ENCODE data around the gene VSX1. TPM values are rescaled to one million over a fixed set of nuclear protein-coding genes. Genes with fewer than 3 reads are reported as not detected.

Gene VSX1
- total RNA-seq, 2 experiments from 2014 or later: not detected

DNA sequence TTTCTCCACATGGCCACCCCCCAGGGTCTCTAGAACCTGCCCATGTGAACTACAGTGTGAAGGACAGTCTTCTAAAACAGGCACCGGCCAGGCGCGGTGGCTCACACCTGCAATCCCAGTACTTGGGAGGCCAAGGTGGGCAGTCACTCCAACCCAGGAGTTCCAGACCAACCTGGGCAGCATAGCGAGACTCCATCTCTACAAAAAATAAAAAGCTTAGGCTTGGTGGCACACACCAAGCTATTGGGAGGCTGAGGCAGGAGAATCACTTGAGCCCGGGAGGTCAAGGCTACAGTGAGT is 37.7 kb downstream of the VSX1 start:
- H3K36me3 Mint-ChIP-seq (ENCODE audit: low read depth): peaks cover 2% of the 10 kb centered on the region
- ATAC-seq: no peak
- H3K4me1 Mint-ChIP-seq: peaks cover 25% of the 10 kb centered on the region
- POLR2A ChIA-PET: interaction anchor here (0.5 kb wide), 1 partner anchor 40 kb away, joined by 3 read pairs; no protein-coding TSS in a partner anchor
- no peak overlapping the region for H3K4me3 Mint-ChIP-seq
- CTCF ChIA-PET: no interaction called here
- H3K27me3 Mint-ChIP-seq: no peaks in the 10 kb centered on the region
- intact Hi-C loops (cut with DNase I, micrococcal nuclease): no loop called here
- no peak for DNase-seq
- peak overlapping the region; percentile 19 for H3K27ac Mint-ChIP-seq
- H3K9me3 Mint-ChIP-seq (ENCODE audit: low read depth): no peaks in the 10 kb centered on the region

DNA sequence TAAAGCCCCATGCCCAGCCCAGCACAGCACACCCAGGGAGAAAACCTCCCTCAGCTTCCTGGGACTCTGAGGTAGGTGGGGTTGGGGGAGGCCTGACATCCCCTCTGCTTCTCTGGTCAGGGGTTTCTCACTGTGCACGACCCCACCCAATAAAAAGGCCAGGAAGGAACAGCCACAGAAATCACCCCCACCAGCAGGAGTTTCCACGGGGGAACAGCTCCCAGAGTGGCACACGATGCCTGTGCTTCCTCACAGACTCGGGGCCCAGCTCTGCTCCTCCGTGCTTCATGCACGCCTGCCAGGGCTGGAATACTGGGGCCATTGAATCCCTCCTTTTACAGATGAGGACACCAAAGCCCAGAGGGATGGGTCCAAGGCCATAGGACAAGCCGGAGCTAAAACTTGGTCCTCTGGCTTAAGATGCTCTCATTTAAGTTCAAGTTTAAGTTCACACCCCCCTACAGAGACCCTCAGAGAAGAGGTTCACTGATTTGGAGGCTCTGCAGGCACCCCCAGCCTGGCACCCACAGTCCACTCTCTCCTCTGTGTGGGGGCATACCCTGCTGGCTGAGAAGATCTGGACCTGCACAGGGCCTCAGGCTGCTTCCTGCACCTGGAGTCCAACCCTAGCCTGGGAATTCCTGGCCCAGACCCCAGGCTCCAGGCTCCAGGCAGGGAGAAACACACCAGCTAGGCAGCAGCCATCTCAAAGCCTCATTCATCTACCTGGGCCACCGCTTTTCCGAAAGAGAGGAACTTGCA is 38.3 kb downstream of the VSX1 start:
- Mint-ChIP-seq H3K4me3 (no peak overlapping the region), H3K4me1 (peaks cover 25% of the 10 kb centered on the region), H3K27me3 (no peaks in the 10 kb centered on the region), H3K27ac (peak overlapping the region; percentile 90), H3K36me3 (ENCODE audit: low read depth) (peaks cover 2% of the 10 kb centered on the region), H3K9me3 (ENCODE audit: low read depth) (no peaks in the 10 kb centered on the region)
- ChIA-PET POLR2A (interaction anchor here (0.7 kb wide), 1 partner anchor 13 kb away, joined by 4 read pairs; no protein-coding TSS in a partner anchor), CTCF (interaction anchor here (0.6 kb wide), 1 partner anchor 21 kb away, joined by 3 read pairs; no protein-coding TSS in a partner anchor)
- DNase-seq: no peak
- intact Hi-C loops (cut with DNase I, micrococcal nuclease): no loop called here
- no peak for ATAC-seq

DNA sequence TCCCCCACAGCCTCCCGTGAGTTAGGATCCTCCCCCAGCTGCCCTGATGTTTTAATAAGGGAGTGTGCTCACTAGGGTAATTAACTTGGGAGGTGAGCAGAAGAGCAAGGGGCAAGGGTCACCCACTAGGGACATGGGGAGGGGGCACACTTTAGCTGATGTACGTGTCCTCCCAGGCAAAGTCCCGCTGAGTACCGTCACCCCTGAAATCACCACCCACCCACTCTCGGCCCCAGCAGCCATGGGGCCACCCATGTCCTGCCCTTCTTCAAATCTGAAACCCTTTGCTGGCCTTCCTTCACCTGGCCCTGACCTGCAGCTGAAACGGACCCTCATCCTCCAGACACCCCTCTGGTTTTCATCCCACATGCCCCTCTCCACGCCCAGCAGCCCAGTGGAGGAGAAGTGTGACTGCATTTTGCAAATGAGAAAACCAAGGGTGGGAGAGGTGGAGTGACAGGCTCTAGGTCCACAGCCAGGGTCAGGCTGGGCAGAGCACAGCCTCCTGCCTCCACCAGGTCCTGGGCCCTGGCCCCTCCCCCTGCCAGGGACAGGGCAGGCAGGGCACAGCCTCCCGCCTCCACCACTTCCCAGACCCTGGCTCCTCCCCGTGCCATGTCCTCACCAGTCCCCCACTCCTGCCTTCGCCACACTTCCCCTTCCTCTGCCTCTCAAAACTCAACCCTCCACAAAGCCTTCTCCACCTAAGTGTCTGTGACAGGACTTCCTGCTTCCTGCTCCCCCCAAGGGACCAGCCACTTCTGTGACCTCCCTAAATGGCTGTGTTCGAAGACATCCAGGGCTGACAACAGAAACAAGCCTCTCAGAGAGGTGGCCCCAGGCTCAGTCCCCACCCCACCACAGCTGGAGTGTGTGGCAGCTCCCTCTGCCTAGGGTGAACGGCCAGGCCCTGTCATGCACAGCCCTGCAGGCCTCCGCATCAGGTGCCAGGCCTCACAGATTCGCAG is 39.1 kb downstream of the VSX1 start:
- DNase-seq: peak; percentile 68
- H3K9me3 Mint-ChIP-seq (ENCODE audit: low read depth): no peaks in the 10 kb centered on the region

DNA sequence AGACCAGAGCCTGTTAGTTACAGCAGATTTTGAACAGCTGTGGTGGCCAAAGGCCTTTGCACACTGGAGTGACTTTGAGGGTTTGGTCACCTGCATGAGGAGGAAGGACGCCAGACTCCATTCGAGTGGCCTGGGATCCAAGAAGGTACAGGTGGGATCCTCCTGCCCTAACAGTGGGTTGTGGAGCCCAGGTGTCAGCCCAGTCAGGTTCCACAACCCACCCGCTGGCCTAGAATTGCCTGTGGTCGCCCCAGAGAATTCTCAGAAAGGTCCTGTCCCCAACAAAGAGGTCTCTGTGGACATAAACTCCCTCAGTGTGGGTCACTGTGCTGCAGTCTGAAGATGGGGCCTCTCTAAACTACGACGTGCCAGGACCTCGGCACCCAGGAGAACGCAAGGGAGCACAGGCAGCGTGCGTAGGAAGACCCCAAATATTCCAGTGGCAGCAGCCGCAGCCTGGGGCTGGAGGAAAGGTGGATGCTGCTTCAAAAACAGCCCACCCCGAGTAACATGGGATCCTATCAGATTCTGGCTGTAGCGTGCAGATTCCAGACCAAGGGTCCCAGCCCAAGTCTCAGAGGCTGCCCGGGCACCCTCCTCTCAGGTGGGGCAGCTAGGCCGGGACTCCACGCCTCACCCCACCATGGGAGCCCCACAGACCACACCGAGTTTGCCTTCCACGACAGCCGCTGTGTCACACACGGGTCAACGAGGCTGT is 40.0 kb downstream of the VSX1 start:
- POLR2A ChIA-PET: interaction anchor here (1.1 kb wide), 1 partner anchor 16 kb away, joined by 5 read pairs; the partner anchor contains the start of gene ACSS1
- CTCF ChIA-PET: no interaction called here
- Mint-ChIP-seq H3K4me1 (peaks cover 38% of the 10 kb centered on the region), H3K27ac (peak overlapping the region; percentile 90), H3K4me3 (no peak overlapping the region), H3K27me3 (no peaks in the 10 kb centered on the region), H3K9me3 (ENCODE audit: low read depth) (no peaks in the 10 kb centered on the region), H3K36me3 (ENCODE audit: low read depth) (no peaks in the 10 kb centered on the region)
- ATAC-seq (no peak), DNase-seq (no peak)
- intact Hi-C loops (cut with DNase I, micrococcal nuclease): no loop called here

More for the DNA sequence above, 39.1 kb downstream of the VSX1 start:
- Mint-ChIP-seq H3K27ac (peak overlapping the region; percentile 90), H3K4me3 (no peak overlapping the region), H3K27me3 (no peaks in the 10 kb centered on the region), H3K36me3 (ENCODE audit: low read depth) (peaks cover 2% of the 10 kb centered on the region), H3K4me1 (peaks cover 29% of the 10 kb centered on the region)
- peak; percentile 85 for ATAC-seq
- intact Hi-C loops (cut with DNase I, micrococcal nuclease): no loop called here
- CTCF ChIA-PET: no interaction called here
- POLR2A ChIA-PET: interaction anchor here (0.7 kb wide), 1 partner anchor 14 kb away, joined by 4 read pairs; no protein-coding TSS in a partner anchor

DNA sequence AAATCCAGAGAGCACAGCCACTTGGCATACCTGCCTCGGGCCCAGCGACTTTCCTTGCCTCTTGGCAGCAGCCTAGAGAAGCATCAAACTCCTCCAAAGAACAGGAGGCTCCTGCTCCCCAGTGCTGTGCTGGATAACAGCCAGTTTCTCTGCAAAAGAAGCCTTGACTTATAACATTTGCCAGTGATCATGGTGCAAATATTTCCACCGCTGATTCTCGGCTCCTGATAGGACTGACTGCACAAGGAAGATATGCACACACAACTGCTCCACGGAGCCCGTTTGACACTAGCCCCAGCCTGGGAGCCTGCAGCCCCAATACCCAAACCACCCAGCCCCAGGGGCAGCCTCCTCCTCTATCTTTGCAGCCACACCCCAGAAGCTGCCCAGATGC is 41.5 kb downstream of the VSX1 start:
- POLR2A ChIA-PET: no interaction called here
- ATAC-seq: no peak

DNA sequence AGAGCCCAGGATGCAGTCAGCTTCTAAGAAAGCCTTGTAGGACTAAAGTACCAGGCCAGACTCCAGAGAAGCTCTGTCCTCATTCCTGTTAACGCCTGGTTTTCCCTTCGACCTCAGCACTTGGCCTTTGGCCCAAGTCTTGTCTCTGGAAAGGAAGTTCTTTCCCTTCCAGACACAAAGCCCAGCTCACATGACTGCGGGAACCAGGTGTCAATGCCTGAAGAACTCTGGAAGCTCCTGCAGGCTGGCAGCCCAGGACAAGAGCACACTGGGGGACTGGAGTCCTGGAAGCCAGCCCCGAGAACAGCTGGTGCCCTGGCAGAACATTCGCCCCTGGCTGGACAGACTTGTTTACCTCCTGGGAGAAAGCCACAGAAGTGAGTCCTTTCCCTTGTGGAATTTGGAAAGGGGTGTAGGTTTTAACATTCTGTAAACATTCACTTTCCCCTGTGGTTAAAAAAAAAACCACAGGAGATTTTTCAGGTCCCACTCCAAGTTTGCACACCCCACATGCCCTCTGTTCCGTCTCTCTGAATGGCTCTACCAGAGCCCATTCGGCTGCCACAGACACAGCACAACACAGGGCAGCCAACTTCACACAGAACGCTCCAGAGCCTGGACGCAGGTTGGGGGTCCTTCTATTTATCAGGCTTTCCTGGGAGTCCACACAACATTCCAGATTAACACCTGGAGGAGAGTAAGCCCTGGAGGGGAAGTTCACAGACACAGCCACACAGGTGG is 42.1 kb downstream of the VSX1 start:
- no peak for DNase-seq
- H3K36me3 Mint-ChIP-seq (ENCODE audit: low read depth): no peaks in the 10 kb centered on the region
- CTCF ChIA-PET: interaction anchor here (0.5 to 2.4 kb wide), 2 partner anchors 23 to 149 kb away, joined by 3 to 7 read pairs; no protein-coding TSS in a partner anchor
- intact Hi-C loops (cut with DNase I, micrococcal nuclease): no loop called here
- no peak overlapping the region for H3K4me3 Mint-ChIP-seq
- POLR2A ChIA-PET: no interaction called here
- no peaks in the 10 kb centered on the region for H3K9me3 Mint-ChIP-seq (ENCODE audit: low read depth)
- H3K27me3 Mint-ChIP-seq: no peaks in the 10 kb centered on the region
- H3K4me1 Mint-ChIP-seq: peaks cover 56% of the 10 kb centered on the region
- no peak for ATAC-seq
- H3K27ac Mint-ChIP-seq: no peak overlapping the region

More for the DNA sequence above, 41.5 kb downstream of the VSX1 start:
- no peak overlapping the region for H3K4me3 Mint-ChIP-seq
- CTCF ChIA-PET: no interaction called here
- H3K27ac Mint-ChIP-seq: no peak overlapping the region
- intact Hi-C loops (cut with DNase I, micrococcal nuclease): no loop called here
- DNase-seq: no peak
- H3K9me3 Mint-ChIP-seq (ENCODE audit: low read depth): no peaks in the 10 kb centered on the region
- H3K4me1 Mint-ChIP-seq: peaks cover 53% of the 10 kb centered on the region
- no peaks in the 10 kb centered on the region for H3K27me3 Mint-ChIP-seq
- H3K36me3 Mint-ChIP-seq (ENCODE audit: low read depth): no peaks in the 10 kb centered on the region

DNA sequence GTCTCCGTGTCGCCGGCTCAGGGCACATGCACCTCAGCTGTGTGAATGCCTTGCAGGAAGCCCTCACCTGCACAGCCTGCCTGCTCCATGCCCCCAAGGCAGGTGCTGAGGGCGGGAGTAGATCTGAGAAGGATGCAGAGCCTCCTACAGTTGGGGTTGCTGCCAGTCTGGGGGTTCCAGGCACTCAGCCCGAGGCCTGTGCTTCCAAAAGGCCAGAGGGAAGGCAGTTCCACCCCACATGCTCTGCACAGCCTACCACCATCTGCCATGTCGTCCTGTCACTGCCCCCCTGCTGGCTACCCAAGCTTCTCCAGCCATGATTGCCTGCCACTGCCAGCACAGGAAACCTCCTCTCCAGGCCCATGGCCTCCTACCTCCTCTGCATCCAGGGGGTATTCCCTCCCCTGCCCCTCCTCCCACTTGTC is 43.3 kb downstream of the VSX1 start:
- no peak for DNase-seq
- intact Hi-C loops (cut with DNase I, micrococcal nuclease): no loop called here
- no peak overlapping the region for H3K27ac Mint-ChIP-seq
- H3K9me3 Mint-ChIP-seq (ENCODE audit: low read depth): no peaks in the 10 kb centered on the region
- no peak for ATAC-seq
- peaks cover 56% of the 10 kb centered on the region for H3K4me1 Mint-ChIP-seq
- ChIA-PET CTCF (interaction anchor here (0.6 to 2.4 kb wide), 2 partner anchors 24 to 45 kb away, joined by 3 to 7 read pairs; no protein-coding TSS in a partner anchor), POLR2A (no interaction called here)
- H3K4me3 Mint-ChIP-seq: no peak overlapping the region
- H3K36me3 Mint-ChIP-seq (ENCODE audit: low read depth): no peaks in the 10 kb centered on the region
- H3K27me3 Mint-ChIP-seq: no peaks in the 10 kb centered on the region

DNA sequence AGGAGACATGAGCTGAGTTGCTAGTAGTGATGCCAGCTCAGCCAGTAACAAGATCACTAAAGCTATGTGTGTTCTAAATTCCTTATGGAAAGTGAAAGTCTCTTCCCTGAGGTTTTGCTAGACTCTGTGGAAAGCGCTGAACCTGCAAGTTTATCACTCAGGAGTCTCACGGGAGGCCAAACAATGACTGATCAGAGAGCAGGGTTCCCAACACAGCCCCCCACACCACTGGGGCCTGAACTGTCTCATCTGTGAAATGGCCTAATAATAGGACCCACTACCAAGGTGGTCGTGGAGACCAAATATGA is 43.9 kb downstream of the VSX1 start:
- POLR2A ChIA-PET: no interaction called here
- no peaks in the 10 kb centered on the region for H3K27me3 Mint-ChIP-seq
- H3K4me3 Mint-ChIP-seq: no peak overlapping the region
- H3K4me1 Mint-ChIP-seq: peaks cover 52% of the 10 kb centered on the region
- peak overlapping the region; percentile 51 for H3K27ac Mint-ChIP-seq
- DNase-seq: no peak
- H3K9me3 Mint-ChIP-seq (ENCODE audit: low read depth): no peaks in the 10 kb centered on the region
- ATAC-seq: no peak
- intact Hi-C loops (cut with DNase I, micrococcal nuclease): no loop called here
- H3K36me3 Mint-ChIP-seq (ENCODE audit: low read depth): no peaks in the 10 kb centered on the region
- CTCF ChIA-PET: interaction anchor here (0.6 to 2.4 kb wide), 2 partner anchors 25 to 46 kb away, joined by 3 to 7 read pairs; no protein-coding TSS in a partner anchor

DNA sequence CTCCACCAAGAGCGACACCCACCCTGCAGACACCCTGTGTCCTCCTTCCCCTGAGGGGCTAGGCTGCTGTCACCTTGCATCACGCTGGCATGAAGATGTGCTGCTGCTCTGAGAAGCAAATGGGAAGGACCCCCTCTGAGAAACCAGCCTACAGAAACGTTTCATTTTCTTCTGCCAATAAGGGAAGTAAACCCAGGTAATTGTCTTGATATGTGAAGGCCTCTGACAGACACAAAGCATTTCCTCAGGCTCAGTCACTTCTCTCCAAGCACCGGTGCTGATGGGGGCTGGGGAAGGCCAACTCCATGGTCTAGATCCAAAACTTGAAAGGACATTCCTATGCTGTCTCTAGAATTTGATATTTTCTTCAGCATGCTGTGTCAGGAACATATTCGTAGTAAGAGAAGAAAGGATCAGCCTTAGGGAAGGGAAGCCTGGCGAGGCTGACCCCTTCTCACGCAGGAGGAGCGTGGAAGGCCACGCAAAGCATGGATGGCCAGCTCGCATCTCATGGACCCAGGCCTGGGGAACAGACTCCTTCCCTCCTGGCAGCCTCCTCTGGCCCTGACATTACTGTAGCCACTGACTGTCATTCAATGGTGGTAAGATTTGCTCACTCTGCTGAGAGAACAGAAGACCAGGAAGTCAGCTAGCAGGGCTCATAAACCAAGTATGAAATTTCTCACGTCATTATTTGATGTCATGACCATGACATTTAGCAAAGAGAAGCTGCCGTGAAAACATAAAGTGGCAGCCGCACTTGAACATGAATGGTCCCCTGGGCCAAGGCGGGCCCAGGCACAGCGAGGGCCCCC is 44.4 kb downstream of the VSX1 start:
- ATAC-seq: peak; percentile 53

DNA sequence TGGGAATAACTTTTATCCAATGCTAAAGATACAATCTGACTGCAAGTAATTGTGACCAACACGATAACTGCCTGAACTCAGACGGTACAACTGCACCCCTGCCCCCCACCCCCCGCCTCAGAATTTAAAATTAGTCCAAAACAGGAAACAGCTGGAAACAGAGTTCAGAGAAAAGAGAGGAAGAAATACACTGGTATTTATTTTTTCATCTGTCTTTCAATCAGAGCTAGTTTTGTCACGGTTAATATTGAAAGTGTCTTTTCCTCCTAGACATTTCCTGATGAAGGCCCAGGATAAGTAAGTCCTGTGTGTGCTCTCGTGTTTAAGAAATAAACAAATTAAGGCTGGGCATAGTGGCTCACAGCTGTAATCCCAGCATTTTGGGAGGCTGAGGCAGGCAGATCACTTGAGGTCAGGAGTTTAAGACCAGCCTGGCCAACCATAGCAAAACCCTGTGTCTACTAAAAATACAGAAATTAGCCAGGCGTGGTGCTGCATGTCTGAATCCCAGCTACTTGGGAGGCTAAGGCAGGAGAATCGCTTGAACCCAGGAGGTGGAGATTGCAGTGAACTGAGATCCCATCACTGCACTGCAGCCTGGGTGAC is 45.5 kb downstream of the VSX1 start:
- Mint-ChIP-seq H3K4me1 (peaks cover 39% of the 10 kb centered on the region), H3K27ac (peak overlapping the region; percentile 49), H3K4me3 (peak overlapping the region; percentile 6), H3K27me3 (no peaks in the 10 kb centered on the region), H3K9me3 (ENCODE audit: low read depth) (no peaks in the 10 kb centered on the region), H3K36me3 (ENCODE audit: low read depth) (no peaks in the 10 kb centered on the region)
- intact Hi-C loops (cut with DNase I, micrococcal nuclease): no loop called here
- DNase-seq: no peak
- ChIA-PET CTCF (interaction anchor here (1.0 to 1.5 kb wide), 5 partner anchors 13 to 53 kb away, joined by 3 to 6 read pairs (median 4); no protein-coding TSS in a partner anchor), POLR2A (no interaction called here)
- no peak for ATAC-seq

More for the DNA sequence above, 44.4 kb downstream of the VSX1 start:
- peaks cover 49% of the 10 kb centered on the region for H3K4me1 Mint-ChIP-seq
- H3K27ac Mint-ChIP-seq: peak overlapping the region; percentile 47
- no peak for DNase-seq
- ChIA-PET POLR2A (no interaction called here), CTCF (interaction anchor here (0.6 to 2.4 kb wide), 5 partner anchors 12 to 46 kb away, joined by 3 to 7 read pairs (median 5); no protein-coding TSS in a partner anchor)
- intact Hi-C loops (cut with DNase I, micrococcal nuclease): no loop called here
- no peaks in the 10 kb centered on the region for H3K36me3 Mint-ChIP-seq (ENCODE audit: low read depth)
- no peaks in the 10 kb centered on the region for H3K27me3 Mint-ChIP-seq
- no peaks in the 10 kb centered on the region for H3K9me3 Mint-ChIP-seq (ENCODE audit: low read depth)
- no peak overlapping the region for H3K4me3 Mint-ChIP-seq
